AG04449 (cell line): ENCODE results near the gene NIPA2.

Source experiments
- CTCF ChIA-PET: fragments of 350-600 bp; formaldehyde crosslinking; extraction: SDS; loops from one replicate; lab custom pipeline; 2021; ENCODE audit warnings: antibody characterized with exemption; lab: Yijun Ruan, JAX
- POLR2A ChIA-PET: fragments of 400-600, 350-600 bp; formaldehyde crosslinking; extraction: SDS; loops from one replicate; lab custom pipeline; 2020; ENCODE audit warnings: antibody characterized with exemption, inconsistent platforms; lab: Yijun Ruan, JAX
- DNase-seq: peaks from one replicate; pipeline ENCODE4 v3.0.0-alpha.2; 2010; ENCODE audit warnings: low read depth, low spot score
- H3K4me3 ChIP-seq: 2 replicates; pipeline ENCODE4 v1.5.1; 2011; ENCODE audit warnings: low read depth, mild to moderate bottlenecking, control low read depth, low read length
- CTCF ChIP-seq: IDR thresholded peaks from one replicate; pipeline ENCODE4 v1.5.1; 2011; ENCODE audit warnings: mild to moderate bottlenecking, moderate library complexity, low read length, control low read depth, inconsistent platforms; ENCODE audit not compliant: insufficient read depth; ENCODE audit errors: missing control alignments

The NIPA2 gene

GRCh38 chr15:22810033-22810852 lies 28.2 kb upstream of the NIPA2 start:
- ChIA-PET POLR2A (no interaction called here), CTCF (interaction anchor here (1.9 to 2.0 kb wide), 2 partner anchors 9 to 13 kb away, joined by 5 to 10 read pairs; no protein-coding TSS in a partner anchor)
- no peak for DNase-seq

GRCh38 chr15:22810853-22811338 lies 27.6 kb upstream of the NIPA2 start:
- DNase-seq, result peak; percentile 33
- CTCF ChIA-PET, result interaction anchor here (1.0 to 2.0 kb wide), 3 partner anchors 10 to 27 kb away, joined by 3 to 10 read pairs (median 5); no protein-coding TSS in a partner anchor

More at GRCh38 chr15:22810033-22810852, 28.2 kb upstream of the NIPA2 start:
- no peak for TF ChIP-seq CTCF
- no peak overlapping the region for H3K4me3 ChIP-seq

GRCh38 chr15:22811640-22812039 lies 26.8 kb upstream of the NIPA2 start:
- peak; percentile 48 for TF ChIP-seq CTCF
- POLR2A ChIA-PET, result no interaction called here
- CTCF ChIA-PET, result interaction anchor here (1.0 to 2.0 kb wide), 3 partner anchors 11 to 26 kb away, joined by 3 to 10 read pairs (median 5); no protein-coding TSS in a partner anchor
- no peak for DNase-seq
- H3K4me3 ChIP-seq, result no peak overlapping the region

More at GRCh38 chr15:22810853-22811338, 27.6 kb upstream of the NIPA2 start:
- H3K4me3 ChIP-seq, result no peak overlapping the region
- no peak for TF ChIP-seq CTCF
- POLR2A ChIA-PET, result no interaction called here

GRCh38 chr15:22813844-22814243 lies 24.6 kb upstream of the NIPA2 start:
- no peak for TF ChIP-seq CTCF
- ChIA-PET POLR2A (no interaction called here), CTCF (no interaction called here)
- DNase-seq, result no peak
- H3K4me3 ChIP-seq, result no peak overlapping the region

- DNase-seq, result no peak
- no peak for TF ChIP-seq CTCF
- ChIA-PET POLR2A (no interaction called here), CTCF (no interaction called here)
- H3K4me3 ChIP-seq, result no peak overlapping the region
These were observed 22.7 kb upstream of the NIPA2 start for GRCh38 chr15:22815766-22816165.

GRCh38 chr15:22819651-22820050 lies 18.8 kb upstream of the NIPA2 start:
- DNase-seq, result no peak
- H3K4me3 ChIP-seq, result no peak overlapping the region
- no peak for TF ChIP-seq CTCF
- CTCF ChIA-PET, result no interaction called here
- POLR2A ChIA-PET, result no interaction called here
